SHP77 treated with DMSO at 0.1 percent for 48 hours (cell line): Measurements from ENCODE around the gene FOCAD.

ENCODE experiments used
- DNase-seq: peaks from one replicate; lab custom pipeline; 2025; lab: John Stamatoyannopoulos, UW

Gene FOCAD

DNA sequence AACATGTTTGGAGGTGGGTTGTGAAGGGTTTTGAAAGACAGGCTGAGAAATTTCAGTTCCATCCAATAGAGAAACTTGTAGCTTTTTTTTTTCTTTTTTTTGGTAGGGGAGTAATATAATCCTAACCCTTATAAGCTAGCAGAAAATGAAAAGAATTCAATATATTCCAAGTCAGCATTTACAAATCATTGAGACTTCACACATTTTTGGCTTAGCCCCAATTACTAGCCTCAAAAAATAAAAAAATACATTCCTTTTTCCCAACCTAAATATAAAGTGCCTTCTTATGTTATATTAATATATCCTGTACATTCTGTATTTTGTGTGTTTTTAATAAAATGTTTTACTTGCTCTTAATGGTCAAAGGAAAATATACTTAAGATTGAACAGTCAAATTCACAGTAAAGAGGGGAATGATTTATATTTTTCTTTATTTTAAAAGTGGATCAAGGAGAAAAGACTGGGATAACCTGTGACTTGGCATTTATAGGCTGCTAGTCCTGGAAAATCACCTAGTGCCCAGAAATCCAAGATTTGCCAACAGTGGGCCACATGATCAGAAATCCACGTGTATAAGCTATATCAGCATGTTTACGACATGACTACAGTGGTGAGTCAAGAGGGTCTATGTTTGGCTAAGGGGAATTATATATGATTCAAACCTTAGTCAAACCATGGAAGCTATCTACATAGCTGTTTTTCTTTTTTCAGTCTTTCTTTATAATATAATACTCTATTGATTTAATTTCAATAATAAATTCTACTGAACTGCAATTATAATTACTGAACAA is 332.8 kb downstream of the FOCAD start:
- no peak for DNase-seq

DNA sequence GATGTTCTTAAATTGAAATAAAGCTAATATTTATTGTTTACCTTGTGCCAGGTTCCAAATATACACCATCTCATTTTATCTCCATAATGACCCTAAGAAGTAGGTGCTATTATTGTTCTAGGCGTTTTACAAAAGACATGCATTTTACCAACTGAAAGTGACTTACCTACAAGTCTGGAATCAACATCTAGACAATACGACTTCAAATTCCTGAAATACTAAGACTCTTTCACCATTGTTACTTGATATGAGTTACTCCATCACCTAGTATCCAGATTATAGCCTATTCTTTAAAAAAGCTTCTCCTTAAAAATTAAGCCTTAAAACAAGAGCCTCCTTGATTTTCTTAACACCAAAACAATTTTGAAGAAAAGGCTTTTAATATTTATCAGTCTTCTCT is 334.1 kb downstream of the FOCAD start:
- DNase-seq, result no peak

DNA sequence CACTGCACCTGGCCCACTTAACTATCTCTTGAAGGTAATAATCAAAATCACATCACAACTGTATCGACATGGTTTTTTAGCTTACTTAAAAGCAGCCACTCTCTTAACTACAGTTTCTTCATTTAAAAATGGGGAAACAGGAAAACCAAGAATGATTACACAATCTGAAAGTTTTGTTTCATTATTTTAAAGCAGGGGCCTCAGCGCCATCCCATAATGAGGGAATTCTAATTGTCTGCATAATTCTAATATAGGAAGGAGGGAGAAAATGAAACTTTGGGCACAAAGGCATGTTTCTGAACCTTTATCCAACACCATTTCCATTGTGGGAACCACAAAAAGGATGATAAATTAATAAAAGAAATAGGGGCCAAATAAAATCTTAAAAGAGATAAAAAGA is 339.8 kb downstream of the FOCAD start:
- no peak for DNase-seq

DNA sequence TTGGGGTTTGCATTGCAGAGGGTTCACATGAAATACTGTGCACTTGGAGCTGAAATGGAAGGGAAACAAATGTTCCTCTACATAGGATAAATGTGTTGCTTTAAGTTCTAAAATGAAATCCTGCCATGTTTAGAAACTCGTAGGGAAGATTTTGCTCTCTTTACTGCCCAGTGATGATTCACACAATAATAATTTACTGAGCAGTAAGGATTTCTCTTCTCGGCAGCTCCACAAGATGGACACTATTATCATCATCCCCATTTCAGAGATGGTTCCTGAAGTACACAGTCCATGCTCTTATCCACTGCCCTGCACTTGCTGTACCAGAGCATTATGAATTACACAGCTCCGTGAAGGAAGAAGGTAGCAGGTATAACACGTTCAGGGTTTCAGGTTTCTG is 343.2 kb downstream of the FOCAD start:
- no peak for DNase-seq

DNA sequence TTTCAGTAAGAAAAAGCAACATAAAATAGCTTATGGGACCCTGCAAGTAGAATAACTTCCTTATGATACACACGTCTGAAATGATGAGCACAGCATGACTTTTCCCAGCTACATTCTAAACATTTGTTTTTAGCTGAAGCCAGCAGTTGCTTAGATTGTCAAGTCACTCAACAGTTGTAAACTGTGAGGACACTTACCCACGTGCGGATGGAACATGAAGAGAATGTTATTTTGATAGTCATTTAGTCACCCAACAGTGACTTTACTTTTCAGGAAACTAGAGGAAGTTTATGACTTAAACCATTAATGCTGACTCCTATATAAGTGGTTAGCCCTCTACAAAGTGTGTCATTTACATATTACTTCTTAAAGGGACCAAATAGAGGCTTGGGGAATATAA is 344.4 kb downstream of the FOCAD start:
- DNase-seq, result no peak

DNA sequence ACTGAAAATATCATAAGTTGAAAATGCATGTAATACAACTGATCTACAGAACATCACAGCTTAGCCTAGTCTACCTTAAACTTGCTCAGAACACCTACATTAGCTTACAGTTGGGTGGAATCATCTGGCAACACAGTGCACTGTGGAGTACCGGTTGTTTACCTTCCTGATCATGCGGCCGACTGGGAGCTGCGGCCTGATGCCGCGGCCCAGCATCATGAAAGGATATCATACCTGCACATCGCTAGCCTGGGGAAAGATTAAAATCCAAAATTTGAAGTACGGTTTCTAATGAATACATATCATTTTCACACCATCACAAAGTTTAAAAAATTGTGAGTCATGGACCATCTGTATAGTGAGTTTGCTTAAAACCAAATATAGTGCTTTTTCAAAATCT is 345.6 kb downstream of the FOCAD start:
- DNase-seq, result peak; percentile 6

DNA sequence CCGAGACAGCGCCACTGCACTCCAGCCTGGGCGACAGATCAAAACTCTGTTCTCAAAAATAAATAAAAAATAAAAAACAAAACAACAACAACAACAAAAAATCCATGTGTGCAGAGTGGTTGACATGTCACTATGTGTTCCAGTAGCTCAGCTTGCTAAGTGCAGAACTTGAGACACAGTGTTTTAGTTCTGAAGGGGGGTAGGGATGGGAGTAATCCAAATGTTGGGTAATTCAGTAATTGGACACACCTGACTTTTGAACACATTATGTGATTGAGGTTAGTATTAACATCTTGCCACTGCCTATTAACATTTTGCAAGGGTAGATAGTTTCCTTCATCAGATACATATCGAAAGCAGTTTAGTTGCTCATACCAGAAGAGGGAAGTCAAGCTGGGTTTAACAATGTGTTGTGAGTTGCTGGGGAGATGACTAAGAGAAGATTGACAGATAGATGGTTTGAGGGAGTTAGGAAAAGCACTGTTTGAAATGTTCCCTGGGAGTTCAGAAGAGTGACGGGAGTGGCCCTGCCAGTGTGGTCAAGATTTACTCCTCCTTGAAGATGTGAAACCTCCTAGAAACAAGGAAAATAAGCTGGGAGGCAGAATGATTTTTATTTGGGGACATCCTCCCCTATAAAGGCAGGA is 346.5 kb downstream of the FOCAD start:
- no peak for DNase-seq

DNA sequence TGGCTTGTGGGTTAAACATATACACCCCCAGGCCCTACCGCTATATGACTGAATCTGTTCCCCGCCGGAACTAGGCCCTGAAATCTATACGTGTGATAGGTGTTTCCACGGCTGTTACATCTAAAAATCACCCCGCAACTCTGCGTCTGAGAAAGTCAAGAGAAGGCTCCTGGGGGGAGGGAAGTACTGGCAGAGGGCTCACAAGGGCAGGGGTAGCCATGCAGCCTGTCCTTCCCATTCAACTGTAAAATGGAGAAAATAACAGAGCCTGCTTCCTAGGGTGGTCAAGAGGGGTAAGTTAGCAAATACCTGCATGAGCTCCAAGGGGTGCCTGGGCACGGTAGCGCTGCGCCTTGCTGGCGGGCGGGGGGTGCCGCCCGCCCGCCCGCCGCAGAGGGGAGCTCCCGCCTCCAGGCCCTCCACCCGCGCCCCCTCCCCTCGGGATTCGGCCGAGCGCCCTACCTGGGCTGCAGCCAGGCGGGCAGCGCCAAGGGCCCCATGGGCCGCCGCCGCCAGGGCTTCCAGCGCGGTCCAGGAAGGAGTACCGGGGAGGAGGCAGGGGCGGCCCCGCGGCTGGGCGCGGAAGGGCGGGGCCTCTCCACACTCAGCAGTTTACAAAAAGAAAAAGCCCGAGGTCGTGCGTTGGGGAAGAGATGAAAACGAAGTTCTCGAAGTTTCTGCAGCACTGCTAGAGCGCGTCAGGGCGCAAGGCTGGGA is 347.2 kb downstream of the FOCAD start, which contains the start of gene HACD4:
HACD4 (minus strand) TSS at position 550 of the 717 bp plus-strand sequence; CDS start at position 500, 50 bp downstream.
- DNase-seq, result no peak

DNA sequence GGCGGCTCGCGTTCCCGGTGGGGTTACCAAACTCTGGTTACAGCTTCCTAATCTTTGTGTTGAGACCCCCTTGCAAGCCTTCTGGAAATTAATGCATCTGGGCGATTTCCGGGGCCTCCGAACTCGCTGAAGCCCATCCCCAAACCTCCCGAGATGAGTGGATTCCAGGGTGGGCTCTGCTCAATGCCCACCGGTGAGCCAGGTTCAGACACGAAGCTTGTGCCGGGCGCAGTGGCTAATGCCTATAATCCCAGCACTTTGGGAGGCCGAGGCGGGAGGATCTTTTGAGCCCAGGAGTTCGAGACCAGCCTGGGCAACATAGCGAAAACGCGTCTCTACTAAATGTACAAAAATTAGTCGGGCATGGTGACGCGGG is 347.7 kb downstream of the FOCAD start:
- no peak for DNase-seq

DNA sequence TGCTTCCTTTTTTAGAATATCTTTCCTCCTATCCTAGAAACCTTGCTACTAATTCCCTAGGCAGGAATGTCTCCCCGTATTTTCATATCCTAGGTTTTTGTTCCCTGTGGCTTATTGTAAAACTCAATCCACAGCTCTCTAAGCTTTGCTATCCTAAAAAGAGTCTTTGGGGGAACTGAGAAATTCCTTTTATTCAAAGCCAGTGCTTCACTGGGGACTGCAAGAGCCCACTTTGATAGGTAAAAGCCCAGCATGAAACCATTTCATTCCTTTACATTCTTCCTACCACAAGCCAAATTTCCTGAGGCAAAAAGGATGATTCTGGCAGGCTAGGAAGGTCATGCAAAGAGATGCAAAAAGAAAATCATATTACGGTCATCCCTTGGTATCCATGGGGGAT is 353.2 kb downstream of the FOCAD start:
- DNase-seq, result no peak

DNA sequence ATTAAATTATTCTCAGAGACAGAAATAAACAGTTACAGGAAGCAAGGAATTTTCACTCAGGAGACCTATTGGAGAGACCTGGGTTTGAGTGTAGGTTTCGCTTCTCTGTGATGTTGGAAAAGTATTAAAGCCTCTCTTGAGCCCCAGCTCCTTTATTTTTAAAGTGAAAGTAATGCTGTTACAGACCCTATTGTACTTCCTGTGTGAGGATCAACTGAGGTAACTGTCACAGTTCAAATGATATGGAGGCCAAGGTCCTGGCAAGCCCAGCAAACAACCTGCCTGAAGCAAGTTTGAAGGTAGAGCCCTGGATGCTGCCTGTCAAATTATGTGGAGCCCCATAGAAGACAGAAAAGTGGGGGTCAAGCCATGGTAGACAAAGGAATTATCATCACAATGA is 355.2 kb downstream of the FOCAD start:
- no peak for DNase-seq

DNA sequence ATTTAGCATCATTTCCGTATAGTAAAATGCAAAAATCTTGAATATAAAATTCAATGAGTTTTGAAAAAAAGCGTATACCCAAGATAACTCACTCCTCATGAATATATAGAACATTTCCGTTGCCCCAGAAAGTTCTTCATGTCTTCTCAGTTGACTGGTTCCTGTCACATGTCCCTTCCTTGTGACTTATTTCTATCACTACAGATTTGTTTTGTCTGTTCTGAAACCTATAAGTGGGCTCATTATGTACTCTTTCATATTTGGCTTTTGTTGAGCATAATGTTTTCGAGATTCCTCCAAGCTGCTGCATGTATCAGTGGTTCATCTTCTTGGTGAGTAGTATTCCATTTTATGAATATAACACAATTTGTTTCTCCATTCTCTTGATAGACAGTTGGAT is 358.4 kb downstream of the FOCAD start:
- no peak for DNase-seq

DNA sequence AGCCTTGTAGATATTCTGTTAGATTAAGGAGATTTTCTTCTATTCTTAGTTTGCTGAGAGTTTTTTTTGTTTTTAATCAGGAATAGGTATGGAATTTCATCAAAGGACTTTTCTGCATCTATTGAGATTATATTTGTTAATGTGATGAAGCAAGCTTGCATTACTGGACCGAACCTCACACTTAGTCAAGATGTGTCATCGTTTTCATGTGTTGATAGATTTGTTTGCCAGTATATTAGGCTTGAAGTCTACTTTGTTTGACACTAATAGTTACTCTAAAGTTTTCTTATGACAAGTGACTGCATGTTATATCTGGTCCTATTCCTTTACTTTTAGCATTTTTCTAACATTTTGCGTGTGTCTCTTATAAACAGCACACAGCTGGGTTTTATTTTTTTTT is 359.8 kb downstream of the FOCAD start:
- no peak for DNase-seq
